ENCODE data around the gene ZNF362. TPM values are rescaled to one million over a fixed set of nuclear protein-coding genes. Genes with fewer than 3 reads are reported as not detected.

The ZNF362 gene
- total and polyA plus RNA-seq, 2 of the 13 experiments (the other 11 are each of a cell fraction or from before 2014, with no cell fraction given): 8.3 to 14.2 TPM

- TF ChIP-seq HCFC1 (IDR thresholded peaks at IDR 0.05; ENCODE audit: low read depth, low read length): no peak
- TF ChIP-seq RCOR2 (CRISPR knock-in tag; IDR thresholded peaks at IDR 0.05): no peak
- TF ChIP-seq KAT8 (CRISPR knock-in tag; IDR thresholded peaks at IDR 0.05): peak; percentile 81
- TF ChIP-seq ZNF639 (CRISPR knock-in tag; conservative IDR thresholded peaks at IDR 0.05): peak; percentile 78
- no peak for TF ChIP-seq NFYB (CRISPR knock-in tag; IDR thresholded peaks at IDR 0.05)
- no peak for TF ChIP-seq PAWR (CRISPR knock-in tag; IDR thresholded peaks at IDR 0.05; ENCODE audit: borderline replicate concordance)
- TF ChIP-seq ZNF768 (CRISPR knock-in tag; IDR thresholded peaks at IDR 0.05): no peak
- no peak for TF ChIP-seq BATF2 (CRISPR knock-in tag; IDR thresholded peaks at IDR 0.05)
- peak; percentile 58 for TF ChIP-seq RAD21 (CRISPR knock-in tag; IDR thresholded peaks at IDR 0.05)
- TF ChIP-seq ZNF570 (CRISPR knock-in tag; IDR thresholded peaks at IDR 0.05; ENCODE audit: borderline replicate concordance): no peak
- no peak for TF ChIP-seq ZNF761 (CRISPR knock-in tag; conservative IDR thresholded peaks at IDR 0.05)
- no peak for TF ChIP-seq AFF4 (CRISPR knock-in tag; IDR thresholded peaks at IDR 0.05)
- no peak for TF ChIP-seq RFX1 (IDR thresholded peaks at IDR 0.05)
- no peak for TF ChIP-seq ZNF326 (CRISPR knock-in tag; IDR thresholded peaks at IDR 0.05; ENCODE audit: borderline replicate concordance)
- peak; percentile 88 for TF ChIP-seq MAX (IDR thresholded peaks at IDR 0.05)
- no peak for TF ChIP-seq ZNF251 (CRISPR knock-in tag; IDR thresholded peaks at IDR 0.05)
- peak; percentile 63; the same call in 1 of the 2 replicates for TF ChIP-seq ZHX2 (IDR thresholded peaks at IDR 0.05; ENCODE audit: low read depth)
- TF ChIP-seq ZHX2 (CRISPR knock-in tag; IDR thresholded peaks at IDR 0.05; ENCODE audit: borderline replicate concordance): no peak
- TF ChIP-seq CREM (IDR thresholded peaks at IDR 0.05): peak; percentile 74
- TF ChIP-seq CREM (CRISPR knock-in tag; IDR thresholded peaks at IDR 0.05): no peak
Measured at GRCh38 chr1:33342041-33342723, 85.9 kb downstream of the ZNF362 start (continued).

Data from HepG2 (cell line).